Liver (tissue), 9 donors: ENCODE data around the gene FAM131B. TPM values are rescaled to one million over a fixed set of nuclear protein-coding genes. Genes with fewer than 3 reads are reported as not detected.

Experiments
- DNase-seq: peaks from one replicate; pipeline ENCODE4 v3.0.0-alpha.2; 2017; ENCODE audit warnings: low spot score
- H3K27ac ChIP-seq, 2 donors: one replicate each; pipeline ENCODE4 v1.7.0; 2013; ENCODE audit warnings: inconsistent platforms in 2 of 2, low read length in 2 of 2, control low read depth in 1 of 2, low read depth in 1 of 2, mild to moderate bottlenecking in 1 of 2
- H3K27me3 ChIP-seq, 4 donors: one replicate each; pipeline versions ENCODE4 v1.6.1 to v1.7.0; 2013; ENCODE audit warnings: low read length in 3 of 4, inconsistent platforms in 1 of 4, mild to moderate bottlenecking in 1 of 4, moderate library complexity in 1 of 4; ENCODE audit not compliant: control insufficient read depth in 4 of 4, insufficient read depth in 4 of 4
- H3K36me3 ChIP-seq, 4 donors: one replicate each; pipeline versions ENCODE4 v1.6.1 to v1.7.0; 2013; ENCODE audit warnings: low read length in 3 of 4, mild to moderate bottlenecking in 3 of 4, low read depth in 1 of 4, moderate library complexity in 1 of 4; ENCODE audit not compliant: control insufficient read depth in 4 of 4, insufficient read depth in 3 of 4
- H3K4me1 ChIP-seq, 4 donors: one replicate each; pipeline versions ENCODE4 v1.6.1 to v1.7.0; 2013; ENCODE audit warnings: low read length in 3 of 4, mild to moderate bottlenecking in 3 of 4, moderate library complexity in 1 of 4; ENCODE audit not compliant: control insufficient read depth in 4 of 4, insufficient read depth in 4 of 4
- H3K4me3 ChIP-seq, 3 donors: one replicate each; pipeline versions ENCODE4 v1.6.1 to v1.7.0; 2013; ENCODE audit warnings: low read length in 3 of 3, control low read depth in 1 of 3, low read depth in 1 of 3, mild to moderate bottlenecking in 1 of 3
- H3K9ac ChIP-seq, 2 donors: one replicate each; pipeline ENCODE4 v1.7.0; 2013; ENCODE audit warnings: low read length in 2 of 2, mild to moderate bottlenecking in 2 of 2, moderate library complexity in 2 of 2, control low read depth in 1 of 2, low read depth in 1 of 2
- H3K9me3 ChIP-seq, 4 donors: one replicate each; pipeline versions ENCODE4 v1.6.1 to v1.7.0; 2013; ENCODE audit warnings: low read length in 3 of 4; ENCODE audit not compliant: control insufficient read depth in 4 of 4
- EGR1 ChIP-seq, 2 donors: IDR thresholded peaks; 2 replicates each; pipeline ENCODE4 v1.6.1; 2016 to 2018; ENCODE audit warnings: antibody characterized with exemption in 2 of 2, low read depth in 2 of 2
- FOXA1 ChIP-seq: IDR thresholded peaks from 2 replicates; pipeline ENCODE4 v1.6.1; 2016; ENCODE audit warnings: antibody characterized with exemption
- FOXA2 ChIP-seq: IDR thresholded peaks from 2 replicates; pipeline ENCODE4 v1.6.1; 2016; ENCODE audit warnings: antibody characterized with exemption
- GABPA ChIP-seq, 2 donors: IDR thresholded peaks in 1 of 2; conservative IDR thresholded peaks in 1 of 2; 2 replicates each; pipeline ENCODE4 v1.6.1; 2016; ENCODE audit warnings: antibody characterized with exemption in 2 of 2, mild to moderate bottlenecking in 1 of 2, moderate library complexity in 1 of 2
- HNF4A ChIP-seq, 2 donors: conservative IDR thresholded peaks; 2 replicates each; pipeline ENCODE4 v1.6.1; 2016; ENCODE audit warnings: antibody characterized with exemption in 2 of 2, mild to moderate bottlenecking in 2 of 2
- HNF4G ChIP-seq: IDR thresholded peaks from 2 replicates; pipeline ENCODE4 v1.6.1; 2016; ENCODE audit warnings: antibody characterized with exemption
- RXRA ChIP-seq, 2 donors: IDR thresholded peaks; 2 replicates each; pipeline ENCODE4 v1.6.1; 2017 to 2018; ENCODE audit warnings: antibody characterized with exemption in 2 of 2, mild to moderate bottlenecking in 1 of 2
- SP1 ChIP-seq: IDR thresholded peaks from 2 replicates; pipeline ENCODE4 v1.6.1; 2018; ENCODE audit warnings: antibody characterized with exemption, mild to moderate bottlenecking
- TAF1 ChIP-seq: conservative IDR thresholded peaks from 2 replicates; pipeline ENCODE4 v1.6.1; 2016; ENCODE audit warnings: antibody characterized with exemption, mild to moderate bottlenecking
- WGBS: extraction: QIAGEN DNeasy Blood & Tissue Kit; methylation state at CpG from one replicate; pipeline ENCODE4 v1.1.7; 2013; 5-methylcytosine and 5-hydroxymethylcytosine counted together
- polyA plus RNA-seq, 2 donors: library from polyadenylated mRNA; stranded (reverse) in 1 of 2; unstranded in 1 of 2; fragments of 200-250 nt in 1 of 2; fragments of >200 nt in 1 of 2; fragmentation: Nextera tagmentation in 1 of 2; extraction: Ambion mirVana in 1 of 2; gene quantifications; one replicate each; pipeline versions ENCODE4 v1.2.1 to v1.2.3, GENCODE V29; 2013 to 2015
- total RNA-seq, 2 donors: library from RNA; depleted of rRNA; stranded (reverse); fragments of >200 nt; gene quantifications; one replicate each; pipeline ENCODE4 v1.2.3, GENCODE V29; 2014
- TF ChIP-seq, protein P1 (sequence below): IDR thresholded peaks from 2 replicates; pipeline ENCODE4 v1.6.1; 2016; ENCODE audit warnings: antibody characterized with exemption, mild to moderate bottlenecking
- TF ChIP-seq, protein P2 (sequence below): IDR thresholded peaks from 2 replicates; pipeline ENCODE4 v1.6.1; 2016; ENCODE audit warnings: antibody characterized with exemption
- TF ChIP-seq, protein P3 (sequence below): fragments of 150-350 bp; IDR thresholded peaks from 2 replicates; pipeline ENCODE4 v1.5.1; 2017; ENCODE audit warnings: improper control_type of control experiment, low read depth, low read length; ENCODE audit not compliant: missing input control
- TF ChIP-seq, protein P4 (sequence below): IDR thresholded peaks from 2 replicates; pipeline ENCODE4 v1.6.1; 2016; ENCODE audit warnings: antibody characterized with exemption
- donor health status: healthy.
- donor health status: healthy.
- donor health status: healthy.
- donor health status: healthy.
- donor health status: healthy.

Gene FAM131B
- total and polyA plus RNA-seq, 4 donors, result 0.06 to 0.14 (median 0.08) TPM; not detected in 1

DNA sequence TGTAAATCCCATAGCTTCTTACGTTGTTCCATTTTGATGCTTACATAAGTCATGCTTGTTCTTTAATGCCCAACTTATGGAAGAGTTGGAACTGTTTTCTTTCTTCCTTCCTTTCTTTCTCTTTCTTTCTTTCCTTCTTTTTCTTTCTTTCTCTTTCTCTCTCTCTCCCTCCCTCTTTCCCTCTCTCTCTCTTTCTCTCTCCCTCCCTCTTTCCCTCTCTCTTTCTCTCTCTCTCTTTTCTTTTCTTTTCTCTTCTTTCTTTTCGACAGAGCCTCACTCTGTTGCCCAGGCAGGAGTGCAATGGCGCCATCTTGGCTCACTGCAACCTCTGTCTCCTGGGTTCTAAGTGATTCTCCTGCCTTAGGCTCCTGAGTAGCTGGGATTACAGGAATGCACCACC, 18.9 kb downstream of the FAM131B start (continued):
- TF ChIP-seq, protein P1, sequence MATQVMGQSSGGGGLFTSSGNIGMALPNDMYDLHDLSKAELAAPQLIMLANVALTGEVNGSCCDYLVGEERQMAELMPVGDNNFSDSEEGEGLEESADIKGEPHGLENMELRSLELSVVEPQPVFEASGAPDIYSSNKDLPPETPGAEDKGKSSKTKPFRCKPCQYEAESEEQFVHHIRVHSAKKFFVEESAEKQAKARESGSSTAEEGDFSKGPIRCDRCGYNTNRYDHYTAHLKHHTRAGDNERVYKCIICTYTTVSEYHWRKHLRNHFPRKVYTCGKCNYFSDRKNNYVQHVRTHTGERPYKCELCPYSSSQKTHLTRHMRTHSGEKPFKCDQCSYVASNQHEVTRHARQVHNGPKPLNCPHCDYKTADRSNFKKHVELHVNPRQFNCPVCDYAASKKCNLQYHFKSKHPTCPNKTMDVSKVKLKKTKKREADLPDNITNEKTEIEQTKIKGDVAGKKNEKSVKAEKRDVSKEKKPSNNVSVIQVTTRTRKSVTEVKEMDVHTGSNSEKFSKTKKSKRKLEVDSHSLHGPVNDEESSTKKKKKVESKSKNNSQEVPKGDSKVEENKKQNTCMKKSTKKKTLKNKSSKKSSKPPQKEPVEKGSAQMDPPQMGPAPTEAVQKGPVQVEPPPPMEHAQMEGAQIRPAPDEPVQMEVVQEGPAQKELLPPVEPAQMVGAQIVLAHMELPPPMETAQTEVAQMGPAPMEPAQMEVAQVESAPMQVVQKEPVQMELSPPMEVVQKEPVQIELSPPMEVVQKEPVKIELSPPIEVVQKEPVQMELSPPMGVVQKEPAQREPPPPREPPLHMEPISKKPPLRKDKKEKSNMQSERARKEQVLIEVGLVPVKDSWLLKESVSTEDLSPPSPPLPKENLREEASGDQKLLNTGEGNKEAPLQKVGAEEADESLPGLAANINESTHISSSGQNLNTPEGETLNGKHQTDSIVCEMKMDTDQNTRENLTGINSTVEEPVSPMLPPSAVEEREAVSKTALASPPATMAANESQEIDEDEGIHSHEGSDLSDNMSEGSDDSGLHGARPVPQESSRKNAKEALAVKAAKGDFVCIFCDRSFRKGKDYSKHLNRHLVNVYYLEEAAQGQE, result no peak
- TF ChIP-seq EGR1 (IDR thresholded peaks at IDR 0.05; ENCODE audit: low read depth in 2 of 2), result no peak

DNA sequence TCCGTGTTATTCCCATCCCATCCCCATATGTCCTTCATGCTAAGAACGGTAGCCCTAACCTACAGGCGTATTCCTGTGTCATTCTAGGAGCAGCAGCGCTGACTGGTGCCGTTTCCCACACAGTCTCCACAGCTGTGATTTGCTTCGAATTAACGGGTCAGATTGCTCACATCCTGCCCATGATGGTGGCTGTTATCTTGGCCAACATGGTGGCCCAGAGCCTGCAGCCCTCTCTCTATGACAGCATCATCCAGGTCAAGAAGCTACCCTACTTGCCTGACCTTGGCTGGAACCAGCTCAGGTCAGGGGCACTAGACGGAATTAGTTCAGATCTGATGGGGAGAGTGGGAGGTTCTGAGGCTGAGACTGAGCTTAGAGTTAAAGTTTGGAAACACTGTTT, 20.7 kb downstream of the FAM131B start:
- TF ChIP-seq, protein P2, sequence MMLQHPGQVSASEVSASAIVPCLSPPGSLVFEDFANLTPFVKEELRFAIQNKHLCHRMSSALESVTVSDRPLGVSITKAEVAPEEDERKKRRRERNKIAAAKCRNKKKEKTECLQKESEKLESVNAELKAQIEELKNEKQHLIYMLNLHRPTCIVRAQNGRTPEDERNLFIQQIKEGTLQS, result no peak
- no peak for TF ChIP-seq GABPA (IDR thresholded peaks at IDR 0.05 in 1 of 2, conservative IDR thresholded peaks at IDR 0.05 in 1 of 2)
- no peak for TF ChIP-seq TAF1
- no peak for TF ChIP-seq SP1
- TF ChIP-seq FOXA2, result no peak
- TF ChIP-seq, protein P3, sequence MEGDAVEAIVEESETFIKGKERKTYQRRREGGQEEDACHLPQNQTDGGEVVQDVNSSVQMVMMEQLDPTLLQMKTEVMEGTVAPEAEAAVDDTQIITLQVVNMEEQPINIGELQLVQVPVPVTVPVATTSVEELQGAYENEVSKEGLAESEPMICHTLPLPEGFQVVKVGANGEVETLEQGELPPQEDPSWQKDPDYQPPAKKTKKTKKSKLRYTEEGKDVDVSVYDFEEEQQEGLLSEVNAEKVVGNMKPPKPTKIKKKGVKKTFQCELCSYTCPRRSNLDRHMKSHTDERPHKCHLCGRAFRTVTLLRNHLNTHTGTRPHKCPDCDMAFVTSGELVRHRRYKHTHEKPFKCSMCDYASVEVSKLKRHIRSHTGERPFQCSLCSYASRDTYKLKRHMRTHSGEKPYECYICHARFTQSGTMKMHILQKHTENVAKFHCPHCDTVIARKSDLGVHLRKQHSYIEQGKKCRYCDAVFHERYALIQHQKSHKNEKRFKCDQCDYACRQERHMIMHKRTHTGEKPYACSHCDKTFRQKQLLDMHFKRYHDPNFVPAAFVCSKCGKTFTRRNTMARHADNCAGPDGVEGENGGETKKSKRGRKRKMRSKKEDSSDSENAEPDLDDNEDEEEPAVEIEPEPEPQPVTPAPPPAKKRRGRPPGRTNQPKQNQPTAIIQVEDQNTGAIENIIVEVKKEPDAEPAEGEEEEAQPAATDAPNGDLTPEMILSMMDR, result no peak
- no peak for TF ChIP-seq HNF4G
- TF ChIP-seq, protein P4, sequence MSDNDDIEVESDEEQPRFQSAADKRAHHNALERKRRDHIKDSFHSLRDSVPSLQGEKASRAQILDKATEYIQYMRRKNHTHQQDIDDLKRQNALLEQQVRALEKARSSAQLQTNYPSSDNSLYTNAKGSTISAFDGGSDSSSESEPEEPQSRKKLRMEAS, result no peak
- TF ChIP-seq, protein P1, result no peak
- TF ChIP-seq HNF4A (conservative IDR thresholded peaks at IDR 0.05), result no peak
- no peak for TF ChIP-seq FOXA1
- no peak for TF ChIP-seq RXRA (IDR thresholded peaks at IDR 0.05)
- TF ChIP-seq EGR1 (IDR thresholded peaks at IDR 0.05; ENCODE audit: low read depth in 2 of 2), result no peak
- no peak overlapping the region for H3K27ac ChIP-seq
- WGBS, result 95% methylated on average over 8 of the region's 8 CpGs

More for the DNA sequence above, 20.7 kb downstream of the FAM131B start:
- Histone ChIP-seq H3K36me3 (no peaks in the 10 kb centered on the region), H3K4me1 (no peaks in the 10 kb centered on the region), H3K27me3 (no peaks in the 10 kb centered on the region), H3K4me3 (no peak overlapping the region), H3K9ac (no peak overlapping the region), H3K9me3 (no peaks in the 10 kb centered on the region)
- no peak for DNase-seq
